Sigmoid colon (tissue), 4 donors: ENCODE data around the gene SLC22A13.

Experiments
- EP300 ChIP-seq, 4 donors: sonication (generic); formaldehyde crosslinking; IDR thresholded peaks; one replicate each; pipeline ENCODE4 v1.6.1; 2017; ENCODE audit warnings: antibody characterized with exemption in 4 of 4
- POLR2A ChIP-seq, 2 donors: fragments of 450-650 bp; IDR thresholded peaks; one replicate each; pipeline ENCODE4 v1.6.1; 2016; ENCODE audit warnings: antibody characterized with exemption in 2 of 2, mild to moderate bottlenecking in 2 of 2, moderate library complexity in 2 of 2
- POLR2AphosphoS5 ChIP-seq, 4 donors: sonication (generic); formaldehyde crosslinking; IDR thresholded peaks; one replicate each; pipeline ENCODE4 v1.6.1; 2017; ENCODE audit warnings: antibody characterized with exemption in 4 of 4
- TF ChIP-seq, protein P1 (sequence below), 4 experiments: fragments of 450-650 bp in 3 of 4; fragments of 200-600 bp in 1 of 4; IDR thresholded peaks; one replicate each; pipeline ENCODE4 v1.5.1; 2016 to 2019; ENCODE audit warnings: antibody characterized with exemption in 4 of 4, mild to moderate bottlenecking in 3 of 4, moderate library complexity in 2 of 4

DNA sequence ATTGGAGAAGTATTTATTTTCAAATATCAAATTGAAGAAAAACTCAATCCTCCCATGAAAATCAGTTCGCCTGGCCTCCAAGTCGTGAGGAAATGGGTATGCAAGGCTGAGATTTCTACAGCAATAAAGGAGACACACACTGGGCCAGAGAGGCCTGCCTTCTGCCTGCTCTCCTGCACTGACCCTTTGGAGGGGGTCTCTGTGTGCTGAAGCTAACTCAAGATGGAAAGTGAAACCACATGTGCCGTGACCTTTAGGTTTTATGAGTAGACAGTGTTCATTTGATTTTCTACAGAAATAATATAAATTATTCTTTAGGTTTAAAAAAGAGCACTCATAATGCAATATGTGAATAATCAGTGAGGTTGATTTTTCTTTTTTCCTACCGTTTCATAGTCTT lies 11.9 kb upstream of the SLC22A13 start:
- TF ChIP-seq, protein P1, sequence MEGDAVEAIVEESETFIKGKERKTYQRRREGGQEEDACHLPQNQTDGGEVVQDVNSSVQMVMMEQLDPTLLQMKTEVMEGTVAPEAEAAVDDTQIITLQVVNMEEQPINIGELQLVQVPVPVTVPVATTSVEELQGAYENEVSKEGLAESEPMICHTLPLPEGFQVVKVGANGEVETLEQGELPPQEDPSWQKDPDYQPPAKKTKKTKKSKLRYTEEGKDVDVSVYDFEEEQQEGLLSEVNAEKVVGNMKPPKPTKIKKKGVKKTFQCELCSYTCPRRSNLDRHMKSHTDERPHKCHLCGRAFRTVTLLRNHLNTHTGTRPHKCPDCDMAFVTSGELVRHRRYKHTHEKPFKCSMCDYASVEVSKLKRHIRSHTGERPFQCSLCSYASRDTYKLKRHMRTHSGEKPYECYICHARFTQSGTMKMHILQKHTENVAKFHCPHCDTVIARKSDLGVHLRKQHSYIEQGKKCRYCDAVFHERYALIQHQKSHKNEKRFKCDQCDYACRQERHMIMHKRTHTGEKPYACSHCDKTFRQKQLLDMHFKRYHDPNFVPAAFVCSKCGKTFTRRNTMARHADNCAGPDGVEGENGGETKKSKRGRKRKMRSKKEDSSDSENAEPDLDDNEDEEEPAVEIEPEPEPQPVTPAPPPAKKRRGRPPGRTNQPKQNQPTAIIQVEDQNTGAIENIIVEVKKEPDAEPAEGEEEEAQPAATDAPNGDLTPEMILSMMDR (IDR thresholded peaks at IDR 0.05) = no peak
- TF ChIP-seq EP300 (IDR thresholded peaks at IDR 0.05) (no peak), POLR2A (IDR thresholded peaks at IDR 0.05) (no peak), POLR2AphosphoS5 (IDR thresholded peaks at IDR 0.05) (no peak)
